ENCODE data around the gene RIMS4. TPM values are rescaled to one million over a fixed set of nuclear protein-coding genes. Genes with fewer than 3 reads are reported as not detected.

RIMS4 gene
- total and polyA plus RNA-seq, 2 of the 13 experiments (the other 11 are each of a cell fraction or from before 2014, with no cell fraction given), result 0.01 to 0.07 TPM

DNA sequence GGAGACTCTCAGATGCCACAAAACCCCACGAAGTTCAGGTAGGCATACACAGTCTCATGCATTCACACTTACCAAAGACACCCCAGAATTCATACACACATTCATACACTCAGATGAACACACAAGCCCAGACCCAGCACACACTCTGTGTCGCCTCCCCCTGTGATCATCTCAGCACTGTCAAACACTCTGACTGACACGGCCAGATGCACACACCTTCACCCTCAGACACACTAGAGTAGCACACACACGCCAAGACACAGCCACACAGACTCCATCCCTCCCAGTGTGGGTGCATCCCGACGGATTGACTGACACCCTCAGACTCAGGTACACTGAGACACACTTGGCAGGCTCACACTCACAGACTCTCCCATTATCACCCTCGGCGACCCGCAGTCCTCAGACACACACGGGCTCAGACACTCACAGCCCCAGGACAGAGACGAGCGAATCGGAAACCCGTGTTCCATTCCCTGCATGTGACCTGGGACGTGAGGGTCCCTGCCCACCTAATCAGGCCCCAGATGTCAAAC lies 872 bp upstream of the RIMS4 start:
- Histone ChIP-seq H3K36me3 (replicated peaks in 1 of 2; ENCODE audit: control insufficient read depth in 1 of 2, insufficient read depth in 2 of 2, low read length in 2 of 2) (no peaks in the 10 kb centered on the region), H2AFZ (ENCODE audit: low read length) (no peak overlapping the region), H3K9ac (ENCODE audit: insufficient read depth, low read depth, low read length) (no peak overlapping the region), H3K4me1 (ENCODE audit: insufficient read depth, low read length) (no peaks in the 10 kb centered on the region), H3K27ac (ENCODE audit: extremely low read length, insufficient read depth, low read length) (no peak overlapping the region), H4K20me1 (ENCODE audit: insufficient read depth, low read length) (no peaks in the 10 kb centered on the region), H3K4me3 (replicated peaks in 1 of 3; ENCODE audit: insufficient read depth in 1 of 3, low read depth in 2 of 3, low read length in 3 of 3) (no peak overlapping the region), H3K4me2 (ENCODE audit: low read depth, low read length) (no peak overlapping the region), H3K27me3 (ENCODE audit: control insufficient read depth in 1 of 2, insufficient read depth in 2 of 2, low read length in 2 of 2) (peaks cover 8 to 62% of the 10 kb centered on the region in 2 experiments), H3K9me3 (ENCODE audit: low read length) (no peaks in the 10 kb centered on the region), H3K79me2 (ENCODE audit: insufficient read depth, low read length) (no peaks in the 10 kb centered on the region)
- ChIA-PET CTCF (ENCODE audit: low intra/inter-chr PET ratio, low total read pairs) (no interaction called here), POLR2A (no interaction called here)
- DNase-seq (ENCODE audit: low spot score) (no peak), FAIRE-seq (no peak), ATAC-seq (peak; percentile 36)
- intact Hi-C loops (cut with micrococcal nuclease; ENCODE audit: unreplicated experiment) (no loop called here), in situ Hi-C loops (cut with HindIII; ENCODE audit: extremely low pct_ligation_motif_present, low pct_unique_long_range_greater_than_20kb) (no loop called here)
- TF ChIP-seq ZKSCAN5 (CRISPR knock-in tag; IDR thresholded peaks at IDR 0.05) (no peak), REPIN1 (CRISPR knock-in tag; IDR thresholded peaks at IDR 0.05; ENCODE audit: borderline replicate concordance, low read depth) (no peak), ZNF678 (CRISPR knock-in tag; IDR thresholded peaks at IDR 0.05) (no peak), ZNF674 (CRISPR knock-in tag; IDR thresholded peaks at IDR 0.05; ENCODE audit: low read depth) (no peak), KLF9 (CRISPR knock-in tag; IDR thresholded peaks at IDR 0.05; ENCODE audit: low read depth) (no peak), PPARG (CRISPR knock-in tag; conservative IDR thresholded peaks at IDR 0.05) (no peak), ATRX (CRISPR knock-in tag; IDR thresholded peaks at IDR 0.05; ENCODE audit: borderline replicate concordance) (no peak), ONECUT2 (CRISPR knock-in tag; IDR thresholded peaks at IDR 0.05) (no peak), ZNF530 (CRISPR knock-in tag; IDR thresholded peaks at IDR 0.05; ENCODE audit: low read depth) (no peak)
- TF ChIP-seq, protein P1, sequence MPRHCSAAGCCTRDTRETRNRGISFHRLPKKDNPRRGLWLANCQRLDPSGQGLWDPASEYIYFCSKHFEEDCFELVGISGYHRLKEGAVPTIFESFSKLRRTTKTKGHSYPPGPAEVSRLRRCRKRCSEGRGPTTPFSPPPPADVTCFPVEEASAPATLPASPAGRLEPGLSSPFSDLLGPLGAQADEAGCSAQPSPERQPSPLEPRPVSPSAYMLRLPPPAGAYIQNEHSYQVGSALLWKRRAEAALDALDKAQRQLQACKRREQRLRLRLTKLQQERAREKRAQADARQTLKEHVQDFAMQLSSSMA (CRISPR knock-in tag; IDR thresholded peaks at IDR 0.05), result no peak
- no TSS peak for BruUV-seq (replicated peaks)
- 32% methylated on average over 13 of the region's 15 CpGs for WGBS (ENCODE audit: low lambda C conversion rate)

DNA sequence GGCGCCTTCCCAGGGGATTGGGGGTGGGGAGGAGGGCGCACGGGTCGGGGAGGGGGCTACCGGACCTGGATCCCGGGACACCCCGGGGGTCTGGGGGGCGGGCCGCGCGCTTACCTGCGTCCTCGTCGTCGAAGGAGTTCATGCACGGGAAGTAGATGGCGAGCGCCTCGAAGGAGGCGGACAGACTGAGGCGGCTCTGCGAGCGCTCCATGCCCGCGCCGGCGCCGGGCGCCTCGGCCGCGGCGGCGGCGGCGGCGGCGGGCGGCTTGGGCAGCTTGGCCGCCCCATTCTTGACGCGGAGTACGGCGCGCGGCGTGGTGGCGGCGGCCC lies 320 bp downstream of the RIMS4 start:
- Histone ChIP-seq H2AFZ (ENCODE audit: low read length) (no peak overlapping the region), H3K4me3 (replicated peaks in 1 of 3; ENCODE audit: insufficient read depth in 1 of 3, low read depth in 2 of 3, low read length in 3 of 3) (no peak overlapping the region), H3K4me2 (ENCODE audit: low read depth, low read length) (no peak overlapping the region), H3K36me3 (replicated peaks in 1 of 2; ENCODE audit: control insufficient read depth in 1 of 2, insufficient read depth in 2 of 2, low read length in 2 of 2) (no peaks in the 10 kb centered on the region), H3K79me2 (ENCODE audit: insufficient read depth, low read length) (no peaks in the 10 kb centered on the region), H3K9ac (ENCODE audit: insufficient read depth, low read depth, low read length) (no peak overlapping the region), H4K20me1 (ENCODE audit: insufficient read depth, low read length) (no peaks in the 10 kb centered on the region), H3K4me1 (ENCODE audit: insufficient read depth, low read length) (no peaks in the 10 kb centered on the region), H3K9me3 (ENCODE audit: low read length) (no peaks in the 10 kb centered on the region), H3K27ac (ENCODE audit: extremely low read length, insufficient read depth, low read length) (no peak overlapping the region), H3K27me3 (ENCODE audit: control insufficient read depth in 1 of 2, insufficient read depth in 2 of 2, low read length in 2 of 2) (peaks cover 8 to 56% of the 10 kb centered on the region in 2 experiments)
- BruUV-seq (replicated peaks), result no TSS peak
- no peak for FAIRE-seq
- ChIA-PET CTCF (ENCODE audit: low intra/inter-chr PET ratio, low total read pairs) (no interaction called here), POLR2A (no interaction called here)
- in situ Hi-C loops (cut with HindIII; ENCODE audit: extremely low pct_ligation_motif_present, low pct_unique_long_range_greater_than_20kb) (no loop called here), intact Hi-C loops (cut with micrococcal nuclease; ENCODE audit: unreplicated experiment) (no loop called here)
- no peak for DNase-seq (ENCODE audit: low spot score)
- ATAC-seq, result no peak
- WGBS (ENCODE audit: low lambda C conversion rate), result 66% methylated on average over 35 of the region's 49 CpGs
- TF ChIP-seq, protein P2, sequence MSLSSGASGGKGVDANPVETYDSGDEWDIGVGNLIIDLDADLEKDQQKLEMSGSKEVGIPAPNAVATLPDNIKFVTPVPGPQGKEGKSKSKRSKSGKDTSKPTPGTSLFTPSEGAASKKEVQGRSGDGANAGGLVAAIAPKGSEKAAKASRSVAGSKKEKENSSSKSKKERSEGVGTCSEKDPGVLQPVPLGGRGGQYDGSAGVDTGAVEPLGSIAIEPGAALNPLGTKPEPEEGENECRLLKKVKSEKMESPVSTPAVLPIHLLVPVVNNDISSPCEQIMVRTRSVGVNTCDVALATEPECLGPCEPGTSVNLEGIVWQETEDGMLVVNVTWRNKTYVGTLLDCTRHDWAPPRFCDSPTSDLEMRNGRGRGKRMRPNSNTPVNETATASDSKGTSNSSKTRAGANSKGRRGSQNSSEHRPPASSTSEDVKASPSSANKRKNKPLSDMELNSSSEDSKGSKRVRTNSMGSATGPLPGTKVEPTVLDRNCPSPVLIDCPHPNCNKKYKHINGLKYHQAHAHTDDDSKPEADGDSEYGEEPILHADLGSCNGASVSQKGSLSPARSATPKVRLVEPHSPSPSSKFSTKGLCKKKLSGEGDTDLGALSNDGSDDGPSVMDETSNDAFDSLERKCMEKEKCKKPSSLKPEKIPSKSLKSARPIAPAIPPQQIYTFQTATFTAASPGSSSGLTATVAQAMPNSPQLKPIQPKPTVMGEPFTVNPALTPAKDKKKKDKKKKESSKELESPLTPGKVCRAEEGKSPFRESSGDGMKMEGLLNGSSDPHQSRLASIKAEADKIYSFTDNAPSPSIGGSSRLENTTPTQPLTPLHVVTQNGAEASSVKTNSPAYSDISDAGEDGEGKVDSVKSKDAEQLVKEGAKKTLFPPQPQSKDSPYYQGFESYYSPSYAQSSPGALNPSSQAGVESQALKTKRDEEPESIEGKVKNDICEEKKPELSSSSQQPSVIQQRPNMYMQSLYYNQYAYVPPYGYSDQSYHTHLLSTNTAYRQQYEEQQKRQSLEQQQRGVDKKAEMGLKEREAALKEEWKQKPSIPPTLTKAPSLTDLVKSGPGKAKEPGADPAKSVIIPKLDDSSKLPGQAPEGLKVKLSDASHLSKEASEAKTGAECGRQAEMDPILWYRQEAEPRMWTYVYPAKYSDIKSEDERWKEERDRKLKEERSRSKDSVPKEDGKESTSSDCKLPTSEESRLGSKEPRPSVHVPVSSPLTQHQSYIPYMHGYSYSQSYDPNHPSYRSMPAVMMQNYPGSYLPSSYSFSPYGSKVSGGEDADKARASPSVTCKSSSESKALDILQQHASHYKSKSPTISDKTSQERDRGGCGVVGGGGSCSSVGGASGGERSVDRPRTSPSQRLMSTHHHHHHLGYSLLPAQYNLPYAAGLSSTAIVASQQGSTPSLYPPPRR (CRISPR knock-in tag; IDR thresholded peaks at IDR 0.05; ENCODE audit: borderline replicate concordance), result no peak
- TF ChIP-seq PHF20 (CRISPR knock-in tag; IDR thresholded peaks at IDR 0.05) (no peak), ZMYM4 (CRISPR knock-in tag; IDR thresholded peaks at IDR 0.05) (no peak), U2AF1 (optimal IDR thresholded peaks at IDR 0.05; ENCODE audit: low read depth, low read length) (no peak)
